Astrocyte (in vitro differentiated cells and primary cell): ENCODE measurements around the gene PCNT.
"Not testable (repeated sequence)": the region's sequence is repeated elsewhere in the genome, so short reads cannot be mapped to it uniquely, and the experiment has no call there.

Experiments used
- CTCF ChIP-seq: IDR thresholded peaks from 2 replicates; pipeline ENCODE4 v1.5.1; 2011; ENCODE audit warnings: low read depth, mild to moderate bottlenecking, inconsistent platforms, low read length, moderate library complexity; ENCODE audit not compliant: insufficient read depth
- EZH2 ChIP-seq: IDR thresholded peaks from 2 replicates; pipeline ENCODE4 v1.6.1; 2012; ENCODE audit warnings: mild to moderate bottlenecking, low read length, inconsistent platforms; ENCODE audit not compliant: insufficient read depth

- not testable (repeated sequence) for TF ChIP-seq CTCF, EZH2
Measured at GRCh38 chr21:46372947-46373346, 49.0 kb downstream of the PCNT start.
